Activated CD4-positive, CD25-positive, alpha-beta regulatory T cell (primary cell): ENCODE measurements around the gene PNCK.
"Not testable (repeated sequence)": the region's sequence is repeated elsewhere in the genome, so short reads cannot be mapped to it uniquely, and the experiment has no call there.

ENCODE experiments used
- DNase-seq, 4 experiments: peaks; one replicate each; lab custom pipeline; 2025; lab: John Stamatoyannopoulos, UW

Gene PNCK

DNA sequence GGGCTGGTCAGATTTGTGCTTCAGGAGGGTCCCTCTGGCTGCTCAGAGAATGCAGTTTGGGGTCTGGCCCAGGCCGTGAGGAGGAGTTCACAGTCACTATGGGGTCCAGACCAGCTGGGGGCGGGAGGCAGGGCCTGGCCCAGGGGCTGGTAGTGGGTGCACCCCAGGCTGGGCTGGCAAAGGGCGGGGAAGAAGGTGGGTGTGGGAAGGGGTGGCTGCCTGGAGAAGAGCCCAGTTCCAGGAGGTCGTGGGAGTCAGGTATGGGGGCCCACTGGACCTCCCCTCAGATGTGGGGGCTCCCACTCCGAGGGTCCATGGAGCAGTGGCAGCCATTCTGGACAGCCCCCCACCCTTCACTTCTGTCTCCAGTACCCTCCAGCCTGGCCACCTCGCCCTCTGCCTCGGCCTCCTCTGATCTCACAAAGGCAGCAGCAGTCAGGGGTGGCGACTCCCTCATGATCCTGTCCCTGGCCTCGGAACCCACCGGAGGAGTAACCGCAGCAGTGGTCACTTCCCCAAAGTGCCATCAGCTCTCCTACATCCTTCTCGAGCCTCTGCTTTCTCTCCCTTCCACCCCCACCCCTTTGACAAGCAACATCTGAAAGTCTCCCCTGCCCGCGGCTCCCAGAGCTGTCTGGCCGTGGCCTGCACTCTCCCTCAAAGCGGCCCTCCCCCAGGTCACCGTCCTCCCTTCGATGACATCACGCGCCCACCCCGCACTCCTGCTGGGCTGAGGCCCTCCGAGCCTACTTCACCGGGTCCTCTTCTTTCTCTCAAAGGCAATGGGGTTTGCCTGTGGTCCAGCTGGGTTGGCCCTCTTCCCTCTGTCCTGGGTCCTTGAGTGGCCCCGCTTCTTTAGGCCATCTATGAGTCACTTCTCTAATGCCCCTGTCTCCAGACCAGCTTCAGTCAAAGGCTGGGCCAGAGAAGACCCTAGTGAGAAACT is 12.4 kb upstream of the PNCK start:
- no peak for DNase-seq

- no peak for DNase-seq
These were observed 11.5 kb upstream of the PNCK start for GRCh38 chrX:153685156-153685536.

GRCh38 chrX:153684467-153685155 is 11.0 kb upstream of the PNCK start:
- no peak for DNase-seq

- not testable (repeated sequence) for DNase-seq
These were observed 9.9 kb upstream of the PNCK start for GRCh38 chrX:153683486-153683885.

- no peak for DNase-seq
These were observed 7.6 kb upstream of the PNCK start for GRCh38 chrX:153681175-153681574.

- no peak for DNase-seq
These were observed 722 bp upstream of the PNCK start for GRCh38 chrX:153674219-153674851.

GRCh38 chrX:153672531-153673427 is 834 bp downstream of the PNCK start:
- DNase-seq: no peak

GRCh38 chrX:153671589-153672530 is 1.8 kb downstream of the PNCK start:
- no peak for DNase-seq

GRCh38 chrX:153670748-153671588 is 2.6 kb downstream of the PNCK start:
- DNase-seq: no peak

DNA sequence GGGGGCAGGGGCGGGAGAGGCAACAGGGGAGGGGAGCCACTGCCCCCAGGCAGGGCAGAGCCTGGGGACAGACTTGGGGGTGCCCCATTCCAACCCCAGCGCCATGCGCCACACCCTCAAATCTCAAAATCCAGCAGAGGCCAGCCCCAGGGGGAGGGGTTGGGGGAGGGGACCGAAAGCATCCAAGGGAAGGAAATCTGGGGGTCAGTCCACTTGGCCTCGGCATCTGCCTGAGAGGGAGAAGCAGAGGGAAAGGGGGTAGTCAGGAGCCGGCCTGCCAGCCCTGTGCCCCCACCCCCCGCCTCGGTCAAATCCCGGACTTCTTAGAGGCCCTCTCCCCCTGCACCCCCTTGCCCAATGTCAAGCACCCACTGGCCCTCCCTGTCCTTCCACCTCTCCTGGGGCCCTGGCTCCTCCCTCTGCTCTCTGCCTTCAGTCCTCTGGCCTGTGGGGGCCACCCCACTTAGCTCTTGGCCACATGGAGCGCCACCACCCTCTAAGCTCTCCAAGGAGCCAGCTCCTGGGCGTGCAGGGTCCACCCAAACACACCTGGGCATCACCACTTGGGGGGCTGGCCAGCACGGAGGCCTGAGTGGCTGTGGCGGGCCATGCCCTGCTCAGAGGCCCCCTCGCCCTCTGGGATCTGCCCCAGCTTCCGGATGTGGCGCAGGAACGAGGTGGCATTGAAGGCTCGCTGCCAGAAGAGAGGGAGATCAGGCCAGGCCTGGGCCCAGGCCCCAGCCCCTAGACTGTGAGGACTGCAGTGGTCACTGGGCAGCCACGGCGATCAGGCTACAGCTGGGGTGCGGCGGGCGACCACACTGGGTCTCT is 3.5 kb downstream of the PNCK start:
- no peak for DNase-seq

DNA sequence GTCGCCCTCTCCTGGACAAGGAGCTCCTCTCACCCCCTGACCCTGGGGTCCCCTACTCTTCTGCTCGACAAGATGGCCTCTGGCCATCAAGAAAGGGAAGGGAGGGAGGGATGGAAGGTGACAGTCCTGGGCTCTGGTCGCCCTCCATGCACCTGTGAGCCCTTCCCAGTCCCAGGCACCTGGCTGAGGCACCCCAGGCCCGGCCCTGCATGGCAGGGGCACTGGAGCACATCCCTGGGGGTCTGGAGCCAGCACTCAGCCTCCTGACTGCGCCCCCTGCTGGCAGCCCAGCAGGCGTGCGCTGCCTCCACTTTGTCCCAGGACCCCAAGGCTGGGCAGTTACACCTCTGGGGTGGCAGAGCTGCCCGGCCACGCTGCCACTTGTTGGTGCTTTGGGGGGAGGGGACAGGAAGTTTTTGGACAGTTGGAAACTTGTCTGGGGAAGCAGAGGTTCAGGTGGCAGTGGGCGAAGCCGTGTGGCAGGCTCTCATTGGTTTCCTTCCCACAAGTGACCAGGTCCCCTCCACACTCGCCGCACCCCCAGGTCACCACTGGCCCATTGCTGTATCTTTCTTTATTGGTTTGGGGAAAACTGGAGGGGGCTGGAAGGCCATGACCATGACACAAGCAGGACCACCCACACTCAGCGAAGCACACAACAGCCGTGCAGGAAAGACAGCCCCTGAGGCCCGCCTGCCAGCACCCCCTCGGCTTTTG is 4.3 kb downstream of the PNCK start:
- peak in 1 of 4 experiments; percentile 19 for DNase-seq

GRCh38 chrX:153668423-153669173 is 5.0 kb downstream of the PNCK start:
- DNase-seq: no peak

- peak; percentile 26 to 75 (median 48) for DNase-seq
These were observed 5.6 kb downstream of the PNCK start for GRCh38 chrX:153667956-153668396.

DNA sequence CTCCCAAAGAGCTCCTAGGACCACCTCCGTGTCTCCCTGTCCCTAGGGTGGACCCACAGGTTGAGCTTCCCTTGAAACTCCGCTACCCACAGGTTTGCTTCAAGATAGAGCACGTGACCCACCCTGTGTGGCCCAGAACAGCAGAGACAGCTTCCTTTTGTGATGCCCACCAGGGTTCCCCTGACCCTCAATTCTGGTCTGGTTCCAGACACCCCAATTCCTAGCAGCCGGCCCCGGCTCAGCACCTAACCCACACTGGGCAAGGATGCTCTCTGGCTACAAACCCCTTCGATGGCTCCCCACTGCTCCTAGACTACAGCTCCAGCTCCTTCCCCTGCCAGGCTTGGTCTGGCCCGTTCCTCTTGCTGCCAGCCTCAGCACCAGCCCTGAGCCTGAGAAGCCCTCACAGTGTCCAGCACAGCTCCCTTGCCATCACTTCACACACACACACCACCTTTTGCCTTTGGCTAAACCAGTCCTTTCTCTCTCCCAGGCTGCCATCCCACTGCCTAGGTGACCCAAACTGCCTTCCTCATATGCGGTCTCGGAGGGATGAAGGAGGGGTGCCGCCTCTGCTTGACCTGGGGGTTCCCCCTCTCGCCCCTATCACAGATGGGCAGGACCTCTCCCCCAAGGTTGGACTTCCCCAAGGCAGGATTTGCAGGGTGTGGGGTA is 6.2 kb downstream of the PNCK start:
- no peak for DNase-seq

DNA sequence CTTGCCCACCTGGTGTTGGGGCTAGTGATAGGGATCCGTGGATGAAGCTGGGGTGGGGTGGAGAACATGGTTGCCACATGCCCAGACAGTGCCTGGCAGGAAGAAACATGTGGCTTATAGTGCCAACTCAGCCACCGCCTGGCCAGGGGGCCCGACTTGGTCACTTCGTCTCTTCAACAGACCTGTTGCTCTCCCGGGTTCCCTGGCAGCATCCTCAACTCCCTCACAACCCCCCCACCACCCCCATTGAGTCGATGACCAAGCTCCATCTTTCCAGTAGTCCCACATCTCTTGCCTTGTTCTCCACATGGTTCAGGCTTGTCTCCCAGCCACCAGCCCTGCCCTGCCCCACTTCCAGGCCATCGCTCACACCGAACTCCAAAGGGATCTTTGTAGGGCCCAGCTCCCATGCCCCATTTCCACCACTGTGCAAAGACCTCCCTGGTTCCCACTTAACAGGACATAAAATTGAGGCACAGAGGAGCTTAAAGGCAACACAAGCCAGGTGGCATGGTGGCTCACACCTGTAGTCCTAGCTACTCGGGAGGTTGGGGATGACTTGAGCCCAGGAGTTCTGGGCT is 7.8 kb downstream of the PNCK start:
- no peak for DNase-seq

GRCh38 chrX:153662266-153662665 is 11.3 kb downstream of the PNCK start:
- peak; percentile 8 to 27 (median 18) for DNase-seq
